GM23248 (cell line): Measurements from ENCODE around the gene MFSD2B. TPM values are rescaled to one million over a fixed set of nuclear protein-coding genes. Genes with fewer than 3 reads are reported as not detected.

Experiments
- DNase-seq: peaks from one replicate; pipeline ENCODE4 v3.0.0-alpha.2; 2015
- H2AFZ ChIP-seq: fragments of 200-600 bp; sonication (generic); 2 replicates; pipeline ENCODE4 v1.6.1; 2016; ENCODE audit warnings: antibody characterized with exemption
- H3F3A ChIP-seq: fragments of 200-600 bp; sonication (generic); 2 replicates; pipeline ENCODE4 v1.6.1; 2016; ENCODE audit warnings: mild to moderate bottlenecking, antibody characterized with exemption, mixed run types; ENCODE audit not compliant: insufficient read depth
- H3K27ac ChIP-seq: fragments of 200-600 bp; sonication (generic); 2 replicates; pipeline ENCODE4 v1.5.1; 2016; ENCODE audit warnings: mild to moderate bottlenecking
- H3K27me3 ChIP-seq: fragments of 200-600 bp; sonication (generic); replicated peaks from 2 replicates; pipeline ENCODE4 v1.6.1; 2016; ENCODE audit warnings: mild to moderate bottlenecking; ENCODE audit not compliant: insufficient read depth
- H3K36me3 ChIP-seq: fragments of 200-600 bp; sonication (generic); 2 replicates; pipeline ENCODE4 v1.6.1; 2016; ENCODE audit warnings: low read depth, mild to moderate bottlenecking
- H3K4me1 ChIP-seq: fragments of 200-600 bp; sonication (generic); 2 replicates; pipeline ENCODE4 v1.6.1; 2016; ENCODE audit warnings: mild to moderate bottlenecking; ENCODE audit not compliant: insufficient read depth
- H3K4me2 ChIP-seq: fragments of 200-600 bp; sonication (generic); one replicate; pipeline ENCODE4 v1.6.1; 2016; ENCODE audit warnings: mild to moderate bottlenecking; ENCODE audit not compliant: unreplicated experiment
- H3K4me3 ChIP-seq: fragments of 200-600 bp; sonication (generic); 2 replicates; pipeline ENCODE4 v1.5.1; 2016; ENCODE audit warnings: mild to moderate bottlenecking
- H3K79me2 ChIP-seq: fragments of 200-600 bp; sonication (generic); 2 replicates; pipeline ENCODE4 v1.6.1; 2016; ENCODE audit warnings: mild to moderate bottlenecking; ENCODE audit not compliant: insufficient read depth
- H3K9ac ChIP-seq: fragments of 200-600 bp; sonication (generic); 2 replicates; pipeline ENCODE4 v1.6.1; 2016; ENCODE audit warnings: mild to moderate bottlenecking
- H3K9me2 ChIP-seq: fragments of 200-600 bp; sonication (generic); 2 replicates; pipeline ENCODE4 v1.6.1; 2016; ENCODE audit warnings: mixed run types, mild to moderate bottlenecking, moderate library complexity; ENCODE audit not compliant: insufficient read depth
- H3K9me3 ChIP-seq: fragments of 200-600 bp; sonication (generic); one replicate; pipeline ENCODE4 v1.6.1; 2017; ENCODE audit warnings: low read depth
- H4K20me1 ChIP-seq: fragments of 200-600 bp; sonication (generic); 2 replicates; pipeline ENCODE4 v1.6.0; 2016; ENCODE audit not compliant: insufficient read depth
- EZH2 ChIP-seq: fragments of 200-600 bp; sonication (generic); IDR thresholded peaks from 2 replicates; pipeline ENCODE4 v1.6.1; 2018; ENCODE audit warnings: antibody characterized with exemption, mild to moderate bottlenecking; ENCODE audit not compliant: insufficient read depth, poor library complexity, severe bottlenecking
- EZH2phosphoT487 ChIP-seq: fragments of 200-600 bp; sonication (generic); IDR thresholded peaks from 2 replicates; pipeline ENCODE4 v1.6.1; 2018; ENCODE audit warnings: antibody characterized with exemption, moderate library complexity, mild to moderate bottlenecking, low read depth; ENCODE audit not compliant: insufficient read depth
- WGBS, 2 experiments: methylation state at CpG; one replicate each; pipeline ENCODE4 v1.1.6; 2015 to 2017; ENCODE audit warnings: low lambda C conversion rate in 2 of 2, low coverage in 1 of 2; ENCODE audit errors: missing lambda C conversion rate in 2 of 2; 5-methylcytosine and 5-hydroxymethylcytosine counted together
- in situ Hi-C: fragments of 300-500 bp; cut with MboI; formaldehyde crosslinking; loops from 2 replicates; pipeline ENCODE4 v1.15.0; 2020
- polyA plus RNA-seq: library from polyadenylated mRNA; unstranded; fragments of >200 nt; fragmentation: Nextera tagmentation; extraction: Ambion mirVana; gene quantifications from 2 replicates; pipeline ENCODE4 v1.2.1, GENCODE V29; 2016
- small RNA-seq: library from RNA; depleted of rRNA; stranded (forward); fragments of <200 nt; gene quantifications from one replicate; pipeline ENCODE3, GENCODE V24; 2014; ENCODE audit warnings: low read depth, low replicate concordance
- total RNA-seq: library from RNA; depleted of rRNA; stranded (reverse); fragments of >200 nt; shearing (Covaris generic); gene quantifications from 2 replicates; pipeline ENCODE4 v1.2.3, GENCODE V29; 2014; rRNA removed

Gene MFSD2B
- total and polyA plus RNA-seq, 2 experiments from 2014 or later = under 0.01 to 0.58 TPM

DNA sequence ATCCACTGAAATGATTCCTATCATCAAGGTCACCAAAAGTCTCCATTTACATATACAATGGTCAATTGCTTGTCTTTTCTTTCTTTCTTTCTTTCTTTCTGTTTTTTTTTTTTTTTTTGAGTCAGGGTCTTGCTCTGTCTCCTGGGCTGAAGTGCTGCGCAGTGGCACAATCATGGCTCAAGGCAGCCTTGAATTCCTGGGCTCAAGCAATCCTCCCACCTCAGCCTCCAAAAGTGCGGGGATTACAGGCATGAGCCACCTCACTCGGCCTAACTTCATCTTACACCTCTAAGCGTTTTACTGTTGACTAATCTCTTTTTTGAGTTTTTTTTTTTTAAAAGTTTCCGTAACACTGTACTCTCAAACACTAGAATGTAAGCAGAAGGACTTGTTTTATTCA lies 65.4 kb downstream of the MFSD2B start:
- peak overlapping the region; percentile 89 for H3K4me3 ChIP-seq
- TF ChIP-seq EZH2 = no peak
- TF ChIP-seq EZH2phosphoT487 = no peak
- H3K36me3 ChIP-seq = peaks cover 19% of the 10 kb centered on the region
- H3F3A ChIP-seq = peaks cover 26% of the 10 kb centered on the region
- peak overlapping the region; percentile 86 for H3K9ac ChIP-seq
- no peaks in the 10 kb centered on the region for H4K20me1 ChIP-seq
- H3K4me1 ChIP-seq = peaks cover 8% of the 10 kb centered on the region; the same call in 1 of the 2 replicates
- H3K79me2 ChIP-seq = peaks cover 56% of the 10 kb centered on the region
- 55 to 58% methylated on average over 5 of the region's 5 CpGs for WGBS, 2 experiments
- peak overlapping the region; percentile 98 for H3K4me2 ChIP-seq
- H2AFZ ChIP-seq = peak overlapping the region; percentile 88
- DNase-seq = peak; percentile 32
- H3K9me3 ChIP-seq = no peaks in the 10 kb centered on the region
- in situ Hi-C loops = no loop called here
- H3K9me2 ChIP-seq = no peaks in the 10 kb centered on the region
- H3K27me3 ChIP-seq = no peaks in the 10 kb centered on the region
- peak overlapping the region; percentile 68 for H3K27ac ChIP-seq

Small RNAs within 50 kb of the gene (small RNA-seq; reads per million reads assigned to genes)
- not detected for gene RN7SL610P
- gene RNU6-370P = not detected

Other genes starting within 250 kb of the MFSD2B start
- gene ATAD2B, start 83.0 kb upstream of the MFSD2B start, total RNA-seq = 6.7 and 10.9 TPM in 2 replicates
- gene ATAD2B, start 83.0 kb upstream of the MFSD2B start, polyA plus RNA-seq = 4.1 and 4.8 TPM in 2 replicates
- gene UBXN2A, start 69.6 kb upstream of the MFSD2B start, total RNA-seq = 11.9 and 17.2 TPM in 2 replicates
- 16.3 and 18.0 TPM in 2 replicates for gene UBXN2A, start 69.6 kb upstream of the MFSD2B start, polyA plus RNA-seq
- gene WDCP, start 37.3 kb downstream of the MFSD2B start, total RNA-seq = 6.1 and 7.6 TPM in 2 replicates
- gene WDCP, start 37.3 kb downstream of the MFSD2B start, polyA plus RNA-seq = 3.8 and 4.2 TPM in 2 replicates
- 1.0 and 7.5 TPM in 2 replicates for gene FKBP1B, start 39.7 kb downstream of the MFSD2B start, total RNA-seq
- gene FKBP1B, start 39.7 kb downstream of the MFSD2B start, polyA plus RNA-seq = 7.0 and 8.7 TPM in 2 replicates
- 101 and 129 TPM in 2 replicates for gene SF3B6, start 66.2 kb downstream of the MFSD2B start, total RNA-seq
- gene SF3B6, start 66.2 kb downstream of the MFSD2B start, polyA plus RNA-seq = 287 and 289 TPM in 2 replicates
- 74.1 and 76.2 TPM in 2 replicates for gene TP53I3, start 74.7 kb downstream of the MFSD2B start, total RNA-seq
- 81.7 and 85.3 TPM in 2 replicates for gene TP53I3, start 74.7 kb downstream of the MFSD2B start, polyA plus RNA-seq
- not detected in 2 replicates for gene PFN4, start 113.2 kb downstream of the MFSD2B start, total RNA-seq
- gene PFN4, start 113.2 kb downstream of the MFSD2B start, polyA plus RNA-seq = 0.60 and 0.64 TPM in 2 replicates
- 5.8 and 22.4 TPM in 2 replicates for gene FAM228B, start 113.4 kb downstream of the MFSD2B start, total RNA-seq
- 12.1 and 15.1 TPM in 2 replicates for gene FAM228B, start 113.4 kb downstream of the MFSD2B start, polyA plus RNA-seq
- gene FAM228A, start 165.0 kb downstream of the MFSD2B start, total RNA-seq = 2.1 TPM in 1 of 2 replicates, not detected in the other
- not detected in 2 replicates for gene FAM228A, start 165.0 kb downstream of the MFSD2B start, polyA plus RNA-seq